Measurements from ENCODE around the gene BLACAT1. TPM values are rescaled to one million over a fixed set of nuclear protein-coding genes. Genes with fewer than 3 reads are reported as not detected.

Gene BLACAT1
- under 1 TPM; 0.14 to 0.46 (median 0.19) TPM for total RNA-seq
- long read RNA-seq, donor 1, result 0 reads
- long read RNA-seq, donor 2, result 0 reads

DNA sequence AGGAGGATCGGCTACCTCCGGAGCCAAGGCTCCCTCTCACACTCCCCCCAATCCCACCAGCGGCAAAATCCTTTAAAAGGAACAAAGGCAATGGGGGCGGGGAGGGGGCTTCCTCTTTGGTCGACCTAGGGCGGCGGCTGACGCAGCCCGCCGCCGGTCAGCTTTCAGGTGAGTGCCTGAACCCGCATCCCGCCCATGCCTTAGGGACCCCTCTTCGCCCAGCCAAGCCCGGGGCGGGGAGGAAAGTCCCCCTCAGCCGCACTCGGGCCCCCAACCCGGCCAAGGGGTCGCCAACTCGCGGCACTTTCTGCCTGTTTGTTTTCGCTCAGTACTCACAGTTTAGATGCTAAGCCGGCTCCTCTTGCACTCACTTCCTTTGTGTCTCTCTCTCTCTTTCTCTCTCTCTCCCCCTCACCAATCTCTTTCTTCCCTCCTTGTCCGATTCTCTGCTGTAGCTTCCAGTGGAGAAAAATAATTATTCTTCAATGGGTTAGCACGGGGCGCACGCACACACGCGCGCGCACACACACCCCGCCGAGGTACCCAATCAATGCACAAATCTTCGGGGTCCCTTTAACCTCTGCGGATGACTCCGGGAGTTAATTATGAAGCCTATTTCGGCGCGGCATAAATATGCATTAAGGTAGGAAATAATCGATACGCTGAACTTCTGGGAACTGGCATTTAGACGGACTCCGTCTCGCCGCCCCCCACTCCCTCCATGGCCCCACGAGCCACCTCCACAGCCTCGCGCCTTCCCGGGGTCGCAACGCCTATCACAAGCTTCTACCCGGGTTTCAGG, at the start of gene BLACAT1:
BLACAT1 (minus strand) TSS at position 465 of the 802 bp plus-strand sequence.
- Histone ChIP-seq H3K36me3 (ENCODE audit: low read depth) (no peaks in the 10 kb centered on the region), H3K4me3 (no peak within 1 kb of the TSS), H3K9me3 (no peaks in the 10 kb centered on the region), H3K4me1 (ENCODE audit: low read depth) (peaks cover 15% of the 10 kb centered on the region)
- DNase-seq (no peak), ATAC-seq (no peak)
- intact Hi-C loops (cut with DNase I, micrococcal nuclease), result no loop called here
- TF ChIP-seq, protein P1, sequence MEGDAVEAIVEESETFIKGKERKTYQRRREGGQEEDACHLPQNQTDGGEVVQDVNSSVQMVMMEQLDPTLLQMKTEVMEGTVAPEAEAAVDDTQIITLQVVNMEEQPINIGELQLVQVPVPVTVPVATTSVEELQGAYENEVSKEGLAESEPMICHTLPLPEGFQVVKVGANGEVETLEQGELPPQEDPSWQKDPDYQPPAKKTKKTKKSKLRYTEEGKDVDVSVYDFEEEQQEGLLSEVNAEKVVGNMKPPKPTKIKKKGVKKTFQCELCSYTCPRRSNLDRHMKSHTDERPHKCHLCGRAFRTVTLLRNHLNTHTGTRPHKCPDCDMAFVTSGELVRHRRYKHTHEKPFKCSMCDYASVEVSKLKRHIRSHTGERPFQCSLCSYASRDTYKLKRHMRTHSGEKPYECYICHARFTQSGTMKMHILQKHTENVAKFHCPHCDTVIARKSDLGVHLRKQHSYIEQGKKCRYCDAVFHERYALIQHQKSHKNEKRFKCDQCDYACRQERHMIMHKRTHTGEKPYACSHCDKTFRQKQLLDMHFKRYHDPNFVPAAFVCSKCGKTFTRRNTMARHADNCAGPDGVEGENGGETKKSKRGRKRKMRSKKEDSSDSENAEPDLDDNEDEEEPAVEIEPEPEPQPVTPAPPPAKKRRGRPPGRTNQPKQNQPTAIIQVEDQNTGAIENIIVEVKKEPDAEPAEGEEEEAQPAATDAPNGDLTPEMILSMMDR (IDR thresholded peaks at IDR 0.05), result no peak

GRCh38 chr1:205505076-205505729, 49.4 kb upstream of the BLACAT1 start:
- TF ChIP-seq, protein P1 (IDR thresholded peaks at IDR 0.05), result no peak
- Histone ChIP-seq H3K36me3 (ENCODE audit: low read depth) (no peaks in the 10 kb centered on the region), H3K9me3 (no peaks in the 10 kb centered on the region), H3K4me1 (ENCODE audit: low read depth) (peaks cover 11% of the 10 kb centered on the region), H3K4me3 (peak overlapping the region; percentile 46)
- DNase-seq (peak in 2 of 3 donors; percentile 43 to 65), ATAC-seq (peak; percentile 22)
- intact Hi-C loops (cut with DNase I, micrococcal nuclease), result no loop called here

DNA sequence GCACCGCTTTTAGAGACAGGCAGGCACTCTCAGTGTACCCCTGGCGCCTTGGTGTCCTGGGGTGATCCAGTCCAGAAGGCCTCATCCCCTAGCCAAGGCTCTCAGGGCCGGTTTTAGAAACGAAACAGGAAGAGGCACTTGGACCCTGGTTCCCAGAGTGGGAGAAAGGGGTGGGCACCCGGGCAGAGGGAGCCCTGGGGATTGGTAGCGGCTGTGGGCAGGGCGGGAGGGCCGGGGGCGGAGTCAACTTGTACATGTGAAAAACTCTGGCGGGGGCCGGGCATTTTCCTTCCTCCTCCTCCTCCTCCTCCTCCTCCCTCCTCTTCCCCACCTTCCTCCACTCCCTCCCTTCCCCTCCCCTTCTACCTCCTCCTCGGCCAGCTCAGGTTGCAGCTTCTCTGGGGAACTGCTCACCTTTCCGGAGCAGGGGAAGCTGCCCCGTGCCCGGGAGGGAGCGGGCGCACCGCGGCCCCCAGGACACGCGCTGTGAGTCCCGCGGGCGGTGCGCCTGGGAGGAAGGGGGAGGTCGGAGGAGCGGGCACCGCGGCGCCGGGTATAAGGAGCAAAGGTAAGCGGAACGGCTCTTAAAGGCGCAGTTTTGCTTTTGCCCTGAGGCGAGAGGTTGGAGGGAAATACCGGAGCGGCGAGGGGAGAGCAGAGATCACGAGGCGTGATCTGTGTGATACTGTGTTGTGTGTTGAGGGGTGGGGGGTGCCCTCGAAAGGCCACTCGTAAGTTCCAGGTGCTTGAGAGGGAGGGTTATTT, 48.6 kb upstream of the BLACAT1 start, which contains the start of gene CDK18:
CDK18 (plus strand) TSS at position 359 of the 765 bp plus-strand sequence. CDS start 18,499 bp downstream, outside the sequence.
- peaks cover 11% of the 10 kb centered on the region for H3K4me1 ChIP-seq (ENCODE audit: low read depth)
- no peaks in the 10 kb centered on the region for H3K36me3 ChIP-seq (ENCODE audit: low read depth)
- TF ChIP-seq, protein P1 (IDR thresholded peaks at IDR 0.05), result no peak
- H3K9me3 ChIP-seq, result no peaks in the 10 kb centered on the region
- peak within 1 kb of the TSS; percentile 46 for H3K4me3 ChIP-seq
- ATAC-seq, result peak; percentile 89
- DNase-seq, result peak; percentile 90 to 92 (median 91)
- intact Hi-C loops (cut with DNase I, micrococcal nuclease), result no loop called here

- TF ChIP-seq, protein P1 (IDR thresholded peaks at IDR 0.05), result no peak
- H3K4me1 ChIP-seq (ENCODE audit: low read depth), result peaks cover 11% of the 10 kb centered on the region
- no peak overlapping the region for H3K4me3 ChIP-seq
- ATAC-seq, result no peak
- DNase-seq, result no peak
- H3K36me3 ChIP-seq (ENCODE audit: low read depth), result no peaks in the 10 kb centered on the region
- no peaks in the 10 kb centered on the region for H3K9me3 ChIP-seq
- intact Hi-C loops (cut with DNase I, micrococcal nuclease), result no loop called here
Observed at GRCh38 chr1:205502992-205503391, 47.1 kb upstream of the BLACAT1 start.

GRCh38 chr1:205502111-205502810, 46.4 kb upstream of the BLACAT1 start:
- ATAC-seq (no peak), DNase-seq (no peak)
- H3K36me3 ChIP-seq (ENCODE audit: low read depth), result no peaks in the 10 kb centered on the region
- H3K4me3 ChIP-seq, result no peak overlapping the region
- intact Hi-C loops (cut with DNase I, micrococcal nuclease), result no loop called here
- TF ChIP-seq, protein P1 (IDR thresholded peaks at IDR 0.05), result no peak
- H3K4me1 ChIP-seq (ENCODE audit: low read depth), result peaks cover 11% of the 10 kb centered on the region
- H3K9me3 ChIP-seq, result no peaks in the 10 kb centered on the region
